ENCODE data around the gene PTGFRN.

- no peak for TF ChIP-seq CTCF (IDR thresholded peaks at IDR 0.05 in 8 of 11, conservative IDR thresholded peaks at IDR 0.05 in 3 of 11)
- TF ChIP-seq POLR2AphosphoS5 (IDR thresholded peaks at IDR 0.05): no peak
- no peak for TF ChIP-seq POLR2A (IDR thresholded peaks at IDR 0.05)
Measured at GRCh38 chr1:116904791-116905320, 4.9 kb upstream of the PTGFRN start.

Measured in spleen (tissue), 7 donors.